ENCODE measurements around the gene TOP2B. TPM values are rescaled to one million over a fixed set of nuclear protein-coding genes. Genes with fewer than 3 reads are reported as not detected.

TOP2B gene
- total and polyA plus RNA-seq, 8 donors, result 35.6 to 266 (median 61.9) TPM

GRCh38 chr3:25594007-25594502 lies 70.7 kb downstream of the TOP2B start:
- H3K9me3 ChIP-seq, result no peaks in the 10 kb centered on the region
- TF ChIP-seq POLR2AphosphoS5 (IDR thresholded peaks at IDR 0.05), result no peak
- TF ChIP-seq CTCF (IDR thresholded peaks at IDR 0.05), result peak in 5 of 7 experiments; percentile 76 to 83 (median 80)
- no peaks in the 10 kb centered on the region for H3K27me3 ChIP-seq
- peaks cover 0 to 39% (median 29%) of the 10 kb centered on the region in 4 donors for H3K36me3 ChIP-seq
- H3K4me3 ChIP-seq, result no peak overlapping the region
- H3K27ac ChIP-seq, result peak overlapping the region in 1 of 5 donors; percentile 25
- peaks cover 14 to 66% (median 37%) of the 10 kb centered on the region in 4 donors for H3K4me1 ChIP-seq
- DNase-seq, result peak in 1 of 2 donors; percentile 81
- 0 to 5% (median 0%) methylated on average over 1 of the region's 1 CpG for WGBS, 5 donors
- intact Hi-C loops (cut with DNase I; ENCODE audit: low total_unique reads), result loop anchor here (10.0 kb wide), 2 partner anchors 629 to 819 kb away; no protein-coding TSS in a partner anchor

GRCh38 chr3:25593001-25593400 lies 71.7 kb downstream of the TOP2B start:
- Histone ChIP-seq H3K9me3 (no peaks in the 10 kb centered on the region), H3K4me3 (no peak overlapping the region), H3K36me3 (peaks cover 0 to 28% (median 19%) of the 10 kb centered on the region in 4 donors), H3K4me1 (peaks cover 14 to 56% (median 33%) of the 10 kb centered on the region in 4 donors), H3K27ac (peak overlapping the region in 2 of 5 donors; percentile 30 to 58), H3K27me3 (no peaks in the 10 kb centered on the region)
- intact Hi-C loops (cut with DNase I; ENCODE audit: low total_unique reads), result loop anchor here (10.0 kb wide), 2 partner anchors 628 to 818 kb away; no protein-coding TSS in a partner anchor
- TF ChIP-seq EP300 (IDR thresholded peaks at IDR 0.05), result no peak
- no peak for TF ChIP-seq CTCF (IDR thresholded peaks at IDR 0.05)
- TF ChIP-seq POLR2A (IDR thresholded peaks at IDR 0.05), result no peak
- no peak for TF ChIP-seq POLR2AphosphoS5 (IDR thresholded peaks at IDR 0.05)
- DNase-seq, result no peak

GRCh38 chr3:25592510-25592968 lies 72.2 kb downstream of the TOP2B start:
- TF ChIP-seq EP300 (IDR thresholded peaks at IDR 0.05), result no peak
- TF ChIP-seq POLR2A (IDR thresholded peaks at IDR 0.05), result no peak
- no peak for TF ChIP-seq POLR2AphosphoS5 (IDR thresholded peaks at IDR 0.05)
- no peak for TF ChIP-seq CTCF (IDR thresholded peaks at IDR 0.05)
- Histone ChIP-seq H3K4me3 (no peak overlapping the region), H3K9me3 (no peaks in the 10 kb centered on the region), H3K36me3 (peaks cover 0 to 23% (median 17%) of the 10 kb centered on the region in 4 donors), H3K4me1 (peaks cover 14 to 52% (median 31%) of the 10 kb centered on the region in 4 donors), H3K27me3 (no peaks in the 10 kb centered on the region), H3K27ac (peak overlapping the region in 2 of 5 donors; percentile 7 to 58)
- WGBS, 5 donors, result 26 to 31% (median 29%) methylated on average over 3 of the region's 3 CpGs
- intact Hi-C loops (cut with DNase I; ENCODE audit: low total_unique reads), result loop anchor here (10.0 kb wide), 2 partner anchors 628 to 818 kb away; no protein-coding TSS in a partner anchor
- DNase-seq, result peak in 1 of 2 donors; percentile 84

GRCh38 chr3:25589783-25590258 lies 74.9 kb downstream of the TOP2B start:
- intact Hi-C loops (cut with DNase I; ENCODE audit: low total_unique reads), result loop anchor here (10.0 kb wide), 2 partner anchors 625 to 815 kb away; no protein-coding TSS in a partner anchor
- peaks cover 14 to 26% (median 21%) of the 10 kb centered on the region in 4 donors for H3K4me1 ChIP-seq
- no peaks in the 10 kb centered on the region for H3K36me3 ChIP-seq
- H3K9me3 ChIP-seq, result no peaks in the 10 kb centered on the region
- DNase-seq, result no peak
- no peak overlapping the region for H3K4me3 ChIP-seq
- H3K27ac ChIP-seq, result no peak overlapping the region
- WGBS, 5 donors, result 78 to 86% (median 80%) methylated on average over 8 of the region's 8 CpGs
- no peaks in the 10 kb centered on the region for H3K27me3 ChIP-seq
- no peak for TF ChIP-seq POLR2AphosphoS5 (IDR thresholded peaks at IDR 0.05)
- TF ChIP-seq POLR2A (IDR thresholded peaks at IDR 0.05), result no peak
- TF ChIP-seq EP300 (IDR thresholded peaks at IDR 0.05), result no peak
- no peak for TF ChIP-seq CTCF (IDR thresholded peaks at IDR 0.05)

Measured in stomach (tissue), 9 donors.